Left colon (tissue), 2 donors: ENCODE data around the gene KCNC1. TPM values are rescaled to one million over a fixed set of nuclear protein-coding genes. Genes with fewer than 3 reads are reported as not detected.

Experiments used
- ATAC-seq: fragments of 200-7000 bp; cut with Tn5 transposase; one replicate; pipeline ENCODE4 v1.9.1; 2020; ENCODE audit warnings: mild to moderate bottlenecking, moderate library complexity
- DNase-seq, 2 donors: peaks; one replicate each; pipeline ENCODE4 v3.0.0-alpha.2; 2020
- intact Hi-C, 2 donors: fragments of 100-400 bp; cut with DNase I in 1 of 2; cut with micrococcal nuclease in 1 of 2; formaldehyde crosslinking; loops; one replicate each; pipeline versions ENCODE4 v1.11.2 to v1.14.0; 2022; cut with DNase I, micrococcal nuclease
- total RNA-seq, 2 donors: library from RNA; stranded (reverse); fragmentation: NEBNext Ultra II Directional; extraction: Animal tissue kit (Norgen Biotek cat#: 25700); gene quantifications; one replicate each; pipeline ENCODE4 v1.2.1, GENCODE V29; 2021
- donor health status: DM: no; HTN: no; CAD: no.
- donor health status: DM: yes; HTN: yes; CAD: no.

KCNC1 gene
- total RNA-seq, 2 donors from 2014 or later: 0.37 to 0.50 TPM

DNA sequence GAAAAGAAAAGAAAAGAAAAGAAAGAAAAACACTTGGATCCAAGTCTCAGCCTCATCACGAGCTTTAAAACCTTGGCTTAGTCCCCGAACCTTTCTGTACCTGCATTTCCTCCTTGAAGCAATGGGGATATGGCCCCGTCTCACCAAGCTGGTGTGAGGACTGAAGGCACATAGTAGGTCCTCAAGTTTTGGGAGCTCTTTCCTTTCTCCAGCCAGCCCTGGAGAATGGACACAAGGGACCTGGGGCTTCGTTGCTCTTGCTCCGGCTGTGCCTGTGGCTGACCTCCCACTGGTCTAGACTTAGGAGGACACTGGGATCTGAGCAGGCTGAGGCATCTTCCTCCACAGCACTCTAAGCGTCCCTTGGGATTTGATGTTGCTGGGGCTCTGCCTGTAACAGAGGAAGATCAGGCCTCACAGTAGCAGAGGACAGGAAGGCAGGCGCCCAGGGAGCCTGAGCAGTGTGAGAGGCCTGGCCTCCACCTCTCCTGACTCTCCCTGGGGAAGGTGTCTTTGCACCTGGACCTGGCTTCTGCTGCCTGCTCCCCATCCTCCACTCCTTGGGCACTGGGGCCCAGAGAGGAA lies 32.8 kb downstream of the KCNC1 start:
- no peak for DNase-seq
- intact Hi-C loops: no loop called here
- ATAC-seq: no peak

DNA sequence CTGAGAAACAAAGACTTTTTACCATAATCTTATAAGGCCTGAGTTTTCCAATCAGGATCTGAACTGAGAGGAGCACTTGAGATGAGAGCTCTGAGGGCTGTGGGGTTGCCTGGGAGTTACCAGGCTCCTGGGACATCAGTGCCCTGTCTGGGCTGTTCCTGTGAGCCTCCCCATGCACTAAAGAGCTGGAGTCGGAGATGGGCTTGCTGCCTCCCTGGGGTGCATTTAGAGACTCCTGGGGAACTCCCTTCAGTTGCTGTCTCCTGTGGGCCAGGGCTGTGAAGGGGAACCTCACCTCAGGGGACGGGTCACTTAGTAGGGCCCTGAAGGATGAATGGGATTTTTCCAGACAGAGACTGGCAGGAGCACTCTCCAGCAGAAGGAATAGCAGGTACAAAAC lies 33.3 kb downstream of the KCNC1 start:
- intact Hi-C loops: no loop called here
- DNase-seq: peak in 1 of 2 donors; percentile 9
- no peak for ATAC-seq

DNA sequence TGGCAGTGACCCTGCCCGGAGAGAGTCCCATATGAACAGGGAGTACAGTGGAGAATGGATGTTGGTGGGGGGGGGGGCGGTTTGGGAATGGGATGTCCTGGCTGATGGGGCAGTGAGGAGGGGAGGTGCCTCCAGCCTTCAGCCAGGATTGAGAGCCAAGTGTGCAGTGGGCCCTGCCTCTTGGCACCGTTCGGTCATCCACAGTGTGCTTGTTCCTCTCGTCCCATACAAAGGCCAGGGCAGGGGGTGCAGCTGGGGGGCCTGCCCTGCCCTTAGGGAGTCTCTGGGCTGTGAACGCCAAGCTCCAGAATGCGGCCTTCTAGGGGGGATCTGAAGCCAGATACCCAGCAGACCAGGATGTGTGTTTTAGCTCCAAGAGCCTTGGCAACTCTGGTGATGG lies 34.0 kb downstream of the KCNC1 start:
- ATAC-seq (no peak), DNase-seq (no peak)
- intact Hi-C loops: no loop called here

DNA sequence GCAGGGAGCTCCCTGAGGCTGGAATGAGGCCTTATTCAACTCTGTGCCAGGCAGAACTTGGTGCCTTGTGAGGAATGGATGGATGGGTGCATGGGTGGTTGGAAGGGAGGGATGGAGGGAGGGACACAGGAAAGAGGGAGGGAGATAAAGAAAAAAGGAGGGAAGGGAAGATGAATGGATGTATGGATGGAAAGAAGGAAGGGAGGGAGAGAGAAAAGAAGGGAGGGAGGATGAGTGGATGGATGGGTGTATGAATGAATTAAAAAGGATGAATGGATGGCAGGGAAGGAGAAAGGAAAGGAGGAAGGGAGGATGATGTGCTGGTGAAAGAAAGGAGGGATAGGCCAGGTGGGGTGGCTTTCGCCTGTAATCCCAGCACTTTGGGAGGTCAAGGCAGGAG lies 34.6 kb downstream of the KCNC1 start:
- intact Hi-C loops: no loop called here
- ATAC-seq (no peak), DNase-seq (no peak)

DNA sequence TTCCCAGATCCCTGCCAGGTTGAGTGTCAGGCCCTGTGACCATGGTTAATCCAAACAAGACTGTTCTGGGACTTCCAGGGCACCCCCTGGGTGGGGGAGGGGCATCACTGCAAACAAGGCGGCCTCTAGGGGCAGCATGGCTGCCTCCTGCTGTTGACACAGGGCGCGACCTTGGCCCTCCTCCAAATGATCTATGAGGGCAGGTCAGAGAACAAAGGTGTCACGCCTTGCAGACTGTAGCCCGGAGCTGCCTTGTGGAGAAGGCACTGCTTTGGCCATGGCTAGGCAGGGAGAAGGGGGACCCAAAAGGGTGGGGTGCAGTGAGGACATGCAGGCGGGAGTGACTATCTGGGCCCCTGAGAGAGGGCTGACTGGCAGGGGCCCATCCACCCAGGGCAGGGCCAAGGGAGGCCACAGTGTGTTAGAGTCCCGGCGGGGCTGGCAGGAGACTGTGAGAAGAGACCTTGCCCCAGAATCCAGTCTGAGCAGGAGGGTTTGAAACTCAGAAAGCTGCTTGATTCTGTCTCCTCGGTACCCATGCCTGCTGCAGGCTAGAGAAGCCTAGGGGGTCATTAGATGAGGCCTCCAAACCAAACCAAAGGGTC lies 35.6 kb downstream of the KCNC1 start:
- ATAC-seq (peak; percentile 98), DNase-seq (peak; percentile 87 to 92)
- intact Hi-C loops: no loop called here

DNA sequence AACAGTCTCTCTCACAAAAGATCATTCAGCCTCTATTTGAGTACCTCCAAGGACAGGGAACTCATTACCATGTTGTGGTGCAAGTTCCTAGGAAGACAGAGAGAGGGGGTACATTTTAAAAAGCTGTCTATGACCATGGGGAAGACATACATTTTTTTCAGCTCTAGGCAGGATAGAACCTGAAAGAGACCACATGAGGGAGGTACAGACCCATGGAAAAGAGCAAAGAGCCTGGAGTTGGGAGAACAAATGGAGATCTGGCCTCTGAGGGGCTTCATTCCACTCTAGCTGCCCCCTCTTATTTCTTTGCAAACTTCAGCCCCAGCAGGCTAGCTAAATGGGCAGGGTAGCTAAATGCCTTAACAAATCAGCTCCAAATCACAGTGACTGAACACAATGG lies 36.3 kb downstream of the KCNC1 start:
- DNase-seq: no peak
- intact Hi-C loops: no loop called here
- ATAC-seq: no peak

DNA sequence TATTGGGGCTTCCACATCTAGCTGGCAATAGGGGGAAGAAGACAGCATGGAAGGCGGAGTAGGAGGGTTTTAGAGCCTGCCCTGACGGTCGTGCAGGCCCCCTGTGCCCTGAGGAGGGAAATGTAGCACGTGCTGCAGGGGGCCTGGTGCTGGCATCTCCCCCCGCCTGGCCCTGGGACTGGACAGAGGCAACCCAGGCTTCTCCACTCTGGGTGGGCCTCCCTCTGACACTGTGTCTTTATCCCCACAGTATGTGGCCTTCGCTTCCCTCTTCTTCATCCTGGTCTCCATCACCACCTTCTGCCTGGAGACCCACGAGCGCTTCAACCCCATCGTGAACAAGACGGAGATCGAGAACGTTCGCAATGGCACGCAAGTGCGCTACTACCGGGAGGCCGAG lies 36.8 kb downstream of the KCNC1 start:
- intact Hi-C loops: no loop called here
- ATAC-seq (no peak), DNase-seq (no peak)

DNA sequence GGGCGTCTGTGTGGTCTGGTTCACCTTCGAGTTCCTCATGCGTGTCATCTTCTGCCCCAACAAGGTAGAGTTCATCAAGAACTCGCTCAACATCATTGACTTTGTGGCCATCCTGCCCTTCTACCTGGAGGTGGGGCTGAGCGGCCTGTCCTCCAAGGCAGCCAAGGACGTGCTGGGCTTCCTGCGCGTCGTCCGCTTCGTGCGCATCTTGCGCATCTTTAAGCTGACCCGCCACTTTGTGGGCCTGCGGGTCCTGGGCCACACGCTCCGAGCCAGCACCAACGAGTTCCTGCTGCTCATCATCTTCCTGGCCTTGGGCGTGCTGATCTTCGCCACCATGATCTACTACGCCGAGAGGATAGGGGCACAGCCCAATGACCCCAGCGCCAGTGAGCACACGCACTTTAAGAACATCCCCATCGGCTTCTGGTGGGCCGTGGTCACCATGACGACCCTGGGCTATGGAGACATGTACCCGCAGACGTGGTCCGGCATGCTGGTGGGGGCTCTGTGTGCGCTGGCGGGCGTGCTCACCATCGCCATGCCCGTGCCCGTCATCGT lies 37.3 kb downstream of the KCNC1 start:
- intact Hi-C loops: no loop called here
- DNase-seq: no peak
- no peak for ATAC-seq

DNA sequence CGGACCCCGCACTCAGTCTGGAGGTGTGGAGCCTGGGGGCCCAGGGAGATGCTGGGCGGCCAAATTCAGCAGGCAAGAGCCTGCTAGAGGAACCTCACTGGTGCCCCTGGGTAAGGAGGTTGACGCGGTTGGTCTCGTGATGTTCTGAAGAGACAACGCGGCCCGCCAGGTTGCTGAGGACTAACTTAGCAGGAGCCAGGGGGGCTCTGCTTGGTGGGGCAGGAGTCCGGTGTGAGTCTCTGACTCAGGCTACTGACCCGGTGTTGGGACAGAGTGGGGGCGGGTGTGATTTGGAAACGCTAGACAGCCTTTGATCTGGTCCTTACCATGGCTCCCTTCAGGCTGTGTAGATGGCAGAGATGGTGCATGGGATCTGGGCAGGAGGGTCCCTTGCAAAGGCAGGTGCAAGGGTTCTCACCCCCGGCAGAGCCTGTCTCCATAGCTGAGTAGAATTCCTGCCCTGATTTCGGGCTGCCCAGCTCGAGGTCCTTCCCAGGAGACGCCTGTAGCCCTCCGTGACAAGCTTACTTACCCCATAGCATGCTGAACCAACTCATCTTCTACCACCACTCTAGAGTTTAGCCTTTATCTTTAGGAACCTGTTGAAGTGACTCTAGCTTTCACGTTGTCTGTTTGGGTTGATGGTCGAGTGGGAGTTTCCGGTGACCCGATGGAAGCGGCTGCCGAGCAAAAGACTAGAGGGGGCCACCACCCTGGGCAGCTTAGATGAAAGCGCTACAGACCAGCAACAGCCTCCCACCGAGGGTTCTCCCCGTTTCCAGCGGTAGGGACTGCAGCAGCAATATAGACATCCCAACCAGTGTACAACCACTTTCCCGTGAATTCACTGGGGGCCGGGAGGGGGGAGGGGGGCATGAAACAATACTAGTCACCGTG lies 38.4 kb downstream of the KCNC1 start:
- no peak for DNase-seq
- intact Hi-C loops: no loop called here

DNA sequence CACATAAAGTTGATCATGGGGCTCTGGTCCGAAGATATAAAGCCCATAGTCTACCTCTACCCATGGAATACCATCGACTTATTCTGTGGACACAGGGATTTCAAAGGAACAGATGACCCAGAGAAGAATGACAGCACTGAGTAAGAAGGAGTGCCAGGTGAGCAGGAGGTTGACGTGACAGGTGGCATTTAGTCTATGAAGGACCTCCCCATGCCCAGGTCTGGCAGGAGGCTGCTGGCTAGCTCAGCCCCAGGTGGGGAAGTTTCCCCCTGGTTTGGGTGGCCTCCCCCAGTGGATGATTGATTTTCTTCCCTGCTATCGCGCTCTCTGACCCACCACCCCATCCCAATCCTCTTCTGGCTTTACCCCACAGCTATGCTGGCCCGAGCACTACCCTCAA lies 39.1 kb downstream of the KCNC1 start:
- intact Hi-C loops: no loop called here
- DNase-seq (no peak), ATAC-seq (no peak)

More for the DNA sequence above, 38.4 kb downstream of the KCNC1 start:
- no peak for ATAC-seq

DNA sequence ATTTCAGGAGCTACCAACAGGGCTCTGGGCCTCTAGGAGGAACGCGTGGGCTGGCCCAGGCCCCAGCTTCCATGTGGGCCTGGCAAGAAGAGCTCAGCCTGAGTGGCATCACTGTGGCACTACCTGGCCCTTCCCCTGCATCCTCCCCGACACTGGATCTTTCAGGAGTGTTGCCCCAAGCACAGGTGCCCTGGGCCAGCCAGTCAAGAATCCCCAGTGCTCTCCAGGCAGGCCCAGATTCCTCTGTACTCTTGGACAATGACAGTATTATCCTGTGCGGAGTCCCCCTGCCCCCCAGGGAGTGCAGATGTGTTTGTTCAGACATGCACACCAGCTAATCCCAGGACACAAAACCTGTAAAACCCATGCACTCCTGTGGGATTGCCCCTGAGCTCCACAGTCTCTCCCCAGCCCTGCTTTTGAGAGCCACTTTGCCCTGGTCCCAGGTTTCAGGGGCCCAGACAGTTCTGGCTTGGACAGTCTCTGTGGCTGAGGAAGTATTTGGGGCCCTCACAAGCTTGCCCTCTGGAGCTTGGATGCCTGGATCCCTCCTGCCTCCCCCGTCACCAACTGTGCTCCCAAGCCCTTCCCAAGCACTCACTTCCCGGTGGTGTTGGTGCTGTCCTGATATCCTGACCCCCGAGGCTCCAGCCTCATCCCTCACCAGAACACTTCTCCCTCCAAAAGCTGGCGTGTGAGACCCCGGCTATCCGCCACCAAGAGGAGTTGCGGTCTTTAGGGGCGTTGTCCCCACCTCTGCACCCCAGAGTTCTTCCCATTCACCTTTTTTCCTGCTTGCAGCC lies 39.9 kb downstream of the KCNC1 start:
- ATAC-seq (no peak), DNase-seq (no peak)
- intact Hi-C loops: no loop called here

DNA sequence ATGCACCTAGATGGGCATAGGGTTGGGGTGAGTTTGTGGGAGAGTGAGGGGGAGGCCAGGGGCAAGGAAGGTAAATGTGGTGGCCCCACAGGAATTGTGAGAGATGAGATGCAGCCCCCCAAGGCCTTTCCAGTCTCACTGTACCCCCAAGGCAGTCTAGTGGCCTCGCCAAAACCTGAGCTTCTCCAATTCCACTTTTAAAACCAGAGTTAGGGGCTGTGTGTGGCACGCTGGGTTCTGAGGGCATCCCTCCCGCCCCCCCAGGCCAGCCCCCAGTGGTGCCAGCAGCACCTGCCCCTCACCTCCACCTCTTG lies 40.4 kb downstream of the KCNC1 start:
- DNase-seq (no peak), ATAC-seq (no peak)
- intact Hi-C loops: no loop called here

DNA sequence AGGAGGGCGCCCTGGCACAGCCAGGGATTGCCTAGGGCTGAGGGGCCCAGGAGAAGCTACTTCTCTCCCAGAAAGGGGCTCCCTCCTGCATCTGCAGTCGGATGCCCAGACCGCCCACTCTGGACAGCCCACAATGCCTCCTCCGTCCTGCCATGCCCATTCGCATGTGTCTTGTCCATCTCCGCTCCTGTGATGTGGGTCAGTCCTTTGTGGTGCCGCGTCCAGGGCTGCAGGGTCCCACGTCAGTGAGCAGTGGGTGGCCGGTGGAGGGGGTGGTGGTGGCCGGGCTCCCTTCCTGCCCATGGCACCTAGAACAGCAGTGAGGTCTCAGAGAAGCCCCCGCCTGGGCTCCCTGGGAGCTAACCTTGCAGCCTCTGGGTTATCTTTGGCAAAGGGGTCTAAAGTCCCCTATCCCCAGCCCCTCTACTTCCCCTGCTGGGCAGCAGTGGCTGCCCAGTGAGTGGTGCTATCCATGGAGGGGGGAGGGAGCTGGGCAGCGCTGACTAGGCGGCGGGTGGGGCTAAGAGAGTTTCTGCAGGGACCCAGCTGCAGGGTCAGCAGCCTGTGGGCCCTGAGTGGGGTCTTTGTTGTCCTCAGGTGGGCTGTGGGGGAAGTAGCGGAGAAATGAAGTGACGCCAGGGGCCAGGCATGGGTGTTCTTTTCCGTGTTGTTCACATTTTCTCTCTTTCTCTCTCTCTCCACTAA lies 41.1 kb downstream of the KCNC1 start:
- ATAC-seq (no peak), DNase-seq (no peak)
- intact Hi-C loops: no loop called here

DNA sequence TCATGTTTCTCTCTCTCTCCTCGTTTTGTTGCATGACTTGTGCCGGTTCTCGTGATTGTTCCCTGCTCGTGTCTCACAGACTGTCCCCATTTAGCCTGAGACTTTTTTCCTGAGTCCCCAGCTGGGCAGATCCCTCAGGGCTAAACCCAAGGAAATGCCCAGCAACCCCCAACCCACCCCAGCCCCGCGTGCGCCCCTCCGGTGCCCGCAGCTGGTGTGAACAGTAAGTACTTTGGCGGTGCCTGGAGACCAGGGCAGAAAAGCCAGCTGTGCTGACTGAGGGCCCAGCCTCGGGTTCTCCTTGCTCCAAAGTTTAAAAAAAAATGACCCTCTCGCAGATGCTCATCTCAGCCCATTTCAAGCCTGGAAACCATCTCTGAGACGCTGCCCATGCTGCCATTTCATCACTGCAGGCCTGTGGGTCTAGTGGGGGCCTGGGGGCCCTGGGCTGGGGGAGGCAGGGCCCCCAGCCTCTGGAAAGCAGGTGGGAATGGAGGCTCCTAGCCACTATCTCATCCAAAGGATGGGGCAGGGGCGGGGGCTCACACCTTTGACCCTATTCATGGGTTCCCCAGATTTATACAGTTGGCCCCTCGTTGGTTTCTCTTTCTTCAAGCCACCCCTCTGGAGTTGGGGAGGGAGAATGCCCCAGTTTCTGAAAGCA lies 41.8 kb downstream of the KCNC1 start:
- no peak for DNase-seq
- intact Hi-C loops: no loop called here
- no peak for ATAC-seq

DNA sequence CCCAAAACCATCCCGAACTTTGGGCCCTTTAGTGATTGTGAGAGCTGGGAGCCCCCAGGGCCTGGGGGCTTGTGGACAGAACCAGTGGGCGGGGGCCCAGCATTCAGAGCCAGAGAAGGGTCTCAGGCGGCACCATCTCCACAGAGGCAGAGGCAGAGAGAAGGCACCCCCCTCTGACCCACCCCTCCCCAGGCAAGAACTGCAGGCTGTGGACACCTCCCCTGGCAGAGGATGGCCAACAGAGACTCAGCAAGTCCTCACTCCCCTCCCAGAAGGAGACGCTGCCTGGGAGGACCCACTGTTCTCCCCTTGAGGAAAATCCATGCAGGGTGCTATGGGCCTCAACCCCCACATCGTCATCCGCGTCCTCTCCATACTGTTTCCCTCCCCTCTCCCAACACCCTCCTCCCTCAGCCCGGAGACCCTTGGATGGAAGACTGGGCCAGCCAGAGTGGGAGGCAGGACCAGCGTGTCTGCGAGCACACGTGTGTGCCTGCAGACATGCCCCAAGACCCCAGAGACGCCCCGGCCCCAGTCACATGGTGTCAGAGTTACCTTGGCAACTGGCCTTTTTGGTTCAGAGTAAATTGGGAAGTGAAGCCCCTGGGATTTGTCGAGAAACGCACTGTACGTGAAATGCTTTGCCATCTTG lies 42.6 kb downstream of the KCNC1 start:
- ATAC-seq: no peak
- intact Hi-C loops: no loop called here
- no peak for DNase-seq

DNA sequence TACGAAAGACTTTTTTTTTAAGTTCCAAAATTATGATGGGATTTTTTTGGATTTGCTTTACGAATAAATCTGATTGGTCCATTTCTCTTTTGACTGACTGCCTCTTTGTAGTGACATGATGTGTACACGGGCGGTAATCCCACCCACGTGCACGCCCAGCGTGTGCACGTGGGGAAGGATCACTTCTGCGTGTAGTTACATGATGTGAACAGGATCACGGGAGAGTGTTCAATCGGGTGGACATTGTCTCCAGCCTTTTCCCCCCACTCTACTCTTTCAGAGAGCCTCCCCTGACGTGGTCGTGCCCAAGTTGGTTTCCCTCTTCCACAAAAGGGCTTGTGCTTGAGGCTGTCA lies 43.1 kb downstream of the KCNC1 start:
- ATAC-seq: no peak
- no peak for DNase-seq
- intact Hi-C loops: no loop called here

DNA sequence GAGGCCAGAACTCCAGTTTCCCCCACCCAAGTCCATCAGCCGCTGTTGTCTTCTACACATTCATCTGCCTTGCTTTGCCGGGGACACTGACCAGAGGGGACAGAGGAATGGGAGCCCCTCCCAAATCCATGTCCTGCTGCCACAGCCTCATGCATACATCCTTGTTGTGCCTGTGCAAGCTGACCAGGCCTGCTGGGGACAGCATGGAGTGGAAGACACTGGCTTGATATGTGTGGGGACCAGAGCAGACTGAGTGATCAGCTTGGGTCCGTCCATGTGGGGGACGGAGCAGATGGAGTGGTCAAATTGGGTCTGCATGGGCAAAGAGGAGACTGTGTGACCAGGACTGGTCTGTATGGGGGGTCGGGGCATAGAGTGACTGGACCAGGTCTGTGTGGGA lies 43.8 kb downstream of the KCNC1 start:
- DNase-seq: no peak
- intact Hi-C loops: no loop called here
- ATAC-seq: no peak
